ENCODE measurements around the gene LSAMP.

DNA sequence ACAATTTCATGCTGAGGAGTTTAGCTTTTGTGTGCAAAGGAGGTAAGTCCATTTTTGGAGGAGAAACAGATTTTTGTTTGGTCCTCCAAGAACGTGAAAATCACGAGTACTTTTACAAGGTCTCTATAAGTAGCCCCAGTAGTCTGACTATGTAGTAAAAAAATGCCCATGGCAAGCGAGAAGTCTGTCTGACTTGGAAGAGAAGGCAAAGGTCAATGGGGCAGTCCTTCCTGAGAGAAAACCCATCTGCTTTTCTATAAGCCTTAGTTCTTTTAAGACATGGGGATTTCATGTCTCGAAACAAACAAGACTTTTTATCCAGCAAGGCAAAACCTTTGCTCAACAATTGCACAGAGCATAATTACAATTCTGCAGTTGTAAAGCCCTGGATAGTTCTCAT lies 638.8 kb downstream of the LSAMP start:
- TF ChIP-seq, protein P1, sequence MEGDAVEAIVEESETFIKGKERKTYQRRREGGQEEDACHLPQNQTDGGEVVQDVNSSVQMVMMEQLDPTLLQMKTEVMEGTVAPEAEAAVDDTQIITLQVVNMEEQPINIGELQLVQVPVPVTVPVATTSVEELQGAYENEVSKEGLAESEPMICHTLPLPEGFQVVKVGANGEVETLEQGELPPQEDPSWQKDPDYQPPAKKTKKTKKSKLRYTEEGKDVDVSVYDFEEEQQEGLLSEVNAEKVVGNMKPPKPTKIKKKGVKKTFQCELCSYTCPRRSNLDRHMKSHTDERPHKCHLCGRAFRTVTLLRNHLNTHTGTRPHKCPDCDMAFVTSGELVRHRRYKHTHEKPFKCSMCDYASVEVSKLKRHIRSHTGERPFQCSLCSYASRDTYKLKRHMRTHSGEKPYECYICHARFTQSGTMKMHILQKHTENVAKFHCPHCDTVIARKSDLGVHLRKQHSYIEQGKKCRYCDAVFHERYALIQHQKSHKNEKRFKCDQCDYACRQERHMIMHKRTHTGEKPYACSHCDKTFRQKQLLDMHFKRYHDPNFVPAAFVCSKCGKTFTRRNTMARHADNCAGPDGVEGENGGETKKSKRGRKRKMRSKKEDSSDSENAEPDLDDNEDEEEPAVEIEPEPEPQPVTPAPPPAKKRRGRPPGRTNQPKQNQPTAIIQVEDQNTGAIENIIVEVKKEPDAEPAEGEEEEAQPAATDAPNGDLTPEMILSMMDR (conservative IDR thresholded peaks at IDR 0.05; ENCODE audit: low read depth, low read length), result no peak
- no peak for TF ChIP-seq EZH2 (IDR thresholded peaks at IDR 0.05; ENCODE audit: borderline replicate concordance, low read depth, low read length, poor library complexity, severe bottlenecking)

All from A673 (cell line).